ENCODE results near the gene MCRIP1.

Gene MCRIP1

GRCh38 chr17:81821147-81821546 lies 11.9 kb downstream of the MCRIP1 start:
- TF ChIP-seq CTCF (IDR thresholded peaks at IDR 0.05; ENCODE audit: low read depth, low read length): no peak
- in situ Hi-C loops (cut with HindIII; ENCODE audit: low sequenced_read_pairs): no loop called here
- H3K4me3 ChIP-seq (ENCODE audit: low read depth, low read length): no peak overlapping the region
- no peak for DNase-seq (ENCODE audit: low read depth, low spot score)

GRCh38 chr17:81819708-81820107 lies 13.4 kb downstream of the MCRIP1 start:
- no peak overlapping the region for H3K4me3 ChIP-seq (ENCODE audit: low read depth, low read length)
- no peak for DNase-seq (ENCODE audit: low read depth, low spot score)
- TF ChIP-seq CTCF (IDR thresholded peaks at IDR 0.05; ENCODE audit: low read depth, low read length): no peak
- in situ Hi-C loops (cut with HindIII; ENCODE audit: low sequenced_read_pairs): no loop called here

GRCh38 chr17:81817758-81818147 lies 15.3 kb downstream of the MCRIP1 start:
- in situ Hi-C loops (cut with HindIII; ENCODE audit: low sequenced_read_pairs): no loop called here
- no peak for TF ChIP-seq CTCF (IDR thresholded peaks at IDR 0.05; ENCODE audit: low read depth, low read length)
- no peak for DNase-seq (ENCODE audit: low read depth, low spot score)
- H3K4me3 ChIP-seq (ENCODE audit: low read depth, low read length): no peak overlapping the region

- no peak for DNase-seq (ENCODE audit: low read depth, low spot score)
- H3K4me3 ChIP-seq (ENCODE audit: low read depth, low read length): no peak overlapping the region
- in situ Hi-C loops (cut with HindIII; ENCODE audit: low sequenced_read_pairs): no loop called here
- TF ChIP-seq CTCF (IDR thresholded peaks at IDR 0.05; ENCODE audit: low read depth, low read length): no peak
Measured at GRCh38 chr17:81815646-81815986, 17.5 kb downstream of the MCRIP1 start.

GRCh38 chr17:81814748-81815645 lies 18.1 kb downstream of the MCRIP1 start:
- TF ChIP-seq CTCF (IDR thresholded peaks at IDR 0.05; ENCODE audit: low read depth, low read length): no peak
- in situ Hi-C loops (cut with HindIII; ENCODE audit: low sequenced_read_pairs): no loop called here
- no peak for DNase-seq (ENCODE audit: low read depth, low spot score)
- no peak overlapping the region for H3K4me3 ChIP-seq (ENCODE audit: low read depth, low read length)

GRCh38 chr17:81813861-81814683 lies 19.0 kb downstream of the MCRIP1 start:
- no peak overlapping the region for H3K4me3 ChIP-seq (ENCODE audit: low read depth, low read length)
- in situ Hi-C loops (cut with HindIII; ENCODE audit: low sequenced_read_pairs): no loop called here

More at GRCh38 chr17:81813861-81814683, 19.0 kb downstream of the MCRIP1 start:
- TF ChIP-seq CTCF (IDR thresholded peaks at IDR 0.05; ENCODE audit: low read depth, low read length): no peak
- no peak for DNase-seq (ENCODE audit: low read depth, low spot score)
